HepG2 (cell line): Measurements from ENCODE around the gene TMEM63B.

Source experiments
- MAF1 ChIP-seq: sonication (generic); formaldehyde crosslinking; IDR thresholded peaks from 2 replicates; pipeline ENCODE4 v1.5.0; 2020; ENCODE audit warnings: missing genetic modification reagents, borderline replicate concordance
- MAFK ChIP-seq, 2 experiments: IDR thresholded peaks in 1 of 2; conservative IDR thresholded peaks in 1 of 2; 2 replicates each; pipeline ENCODE4 v1.6.1; 2011; ENCODE audit warnings: improper control_type of control experiment in 2 of 2, low read length in 2 of 2
- MEIS2 ChIP-seq: sonication (generic); formaldehyde crosslinking; IDR thresholded peaks from 2 replicates; pipeline ENCODE4 v1.9.0; 2021; ENCODE audit warnings: mild to moderate bottlenecking, missing genetic modification reagents
- PHF8 ChIP-seq: sonication (generic); formaldehyde crosslinking; IDR thresholded peaks from 2 replicates; pipeline ENCODE4 v1.5.0; 2020; ENCODE audit warnings: missing genetic modification reagents
- SKI ChIP-seq: fragments of 450-650 bp; IDR thresholded peaks from one replicate; pipeline ENCODE4 v1.6.1; 2018; ENCODE audit warnings: mild to moderate bottlenecking; ENCODE audit not compliant: partially characterized antibody
- ZNF24 ChIP-seq: fragments of 450-650 bp; IDR thresholded peaks from 2 replicates; pipeline ENCODE4 v1.6.1; 2017; ENCODE audit warnings: antibody characterized with exemption, mild to moderate bottlenecking
- TF ChIP-seq, protein P1 (sequence below): sonication (generic); formaldehyde crosslinking; IDR thresholded peaks from 2 replicates; pipeline ENCODE4 v1.5.0; 2020; ENCODE audit warnings: mild to moderate bottlenecking, missing genetic modification reagents, moderate library complexity
- TF ChIP-seq, protein P2 (sequence below): sonication (generic); formaldehyde crosslinking; IDR thresholded peaks from 2 replicates; pipeline ENCODE4 v1.4.0; 2020; ENCODE audit warnings: mild to moderate bottlenecking, missing genetic modification reagents

DNA sequence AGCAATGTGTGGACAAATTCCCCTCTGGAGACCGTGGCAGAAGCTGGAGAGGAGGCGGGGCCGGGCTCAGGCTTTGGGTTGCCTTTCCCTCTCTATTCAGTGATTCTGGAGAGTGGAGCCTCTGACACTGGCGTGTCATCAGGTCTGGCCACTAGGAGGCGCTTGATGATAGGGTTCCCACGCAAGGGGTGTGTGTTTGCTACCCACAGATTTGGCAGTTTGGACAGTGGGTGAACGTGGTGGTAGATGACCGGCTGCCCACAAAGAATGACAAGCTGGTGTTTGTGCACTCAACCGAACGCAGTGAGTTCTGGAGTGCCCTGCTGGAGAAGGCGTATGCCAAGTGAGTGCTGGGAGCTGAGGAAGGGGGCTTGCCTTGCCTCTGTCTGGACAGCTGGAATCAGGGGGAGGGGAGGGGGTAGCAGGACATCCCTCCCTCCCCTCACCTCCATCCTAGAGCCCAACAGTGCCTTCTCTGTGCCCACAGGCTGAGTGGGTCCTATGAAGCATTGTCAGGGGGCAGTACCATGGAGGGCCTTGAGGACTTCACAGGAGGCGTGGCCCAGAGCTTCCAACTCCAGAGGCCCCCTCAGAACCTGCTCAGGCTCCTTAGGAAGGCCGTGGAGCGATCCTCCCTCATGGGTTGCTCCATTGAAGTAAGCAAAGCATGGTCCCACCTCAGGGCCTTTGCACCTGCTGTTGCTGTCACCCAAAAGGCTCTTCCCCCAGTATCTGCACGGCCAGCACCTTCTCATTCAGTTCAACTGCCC, 45.6 kb downstream of the TMEM63B start:
- TF ChIP-seq, protein P1, sequence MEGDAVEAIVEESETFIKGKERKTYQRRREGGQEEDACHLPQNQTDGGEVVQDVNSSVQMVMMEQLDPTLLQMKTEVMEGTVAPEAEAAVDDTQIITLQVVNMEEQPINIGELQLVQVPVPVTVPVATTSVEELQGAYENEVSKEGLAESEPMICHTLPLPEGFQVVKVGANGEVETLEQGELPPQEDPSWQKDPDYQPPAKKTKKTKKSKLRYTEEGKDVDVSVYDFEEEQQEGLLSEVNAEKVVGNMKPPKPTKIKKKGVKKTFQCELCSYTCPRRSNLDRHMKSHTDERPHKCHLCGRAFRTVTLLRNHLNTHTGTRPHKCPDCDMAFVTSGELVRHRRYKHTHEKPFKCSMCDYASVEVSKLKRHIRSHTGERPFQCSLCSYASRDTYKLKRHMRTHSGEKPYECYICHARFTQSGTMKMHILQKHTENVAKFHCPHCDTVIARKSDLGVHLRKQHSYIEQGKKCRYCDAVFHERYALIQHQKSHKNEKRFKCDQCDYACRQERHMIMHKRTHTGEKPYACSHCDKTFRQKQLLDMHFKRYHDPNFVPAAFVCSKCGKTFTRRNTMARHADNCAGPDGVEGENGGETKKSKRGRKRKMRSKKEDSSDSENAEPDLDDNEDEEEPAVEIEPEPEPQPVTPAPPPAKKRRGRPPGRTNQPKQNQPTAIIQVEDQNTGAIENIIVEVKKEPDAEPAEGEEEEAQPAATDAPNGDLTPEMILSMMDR: peak; percentile 99
- TF ChIP-seq SKI (peak; percentile 45), MAFK (conservative IDR thresholded peaks at IDR 0.05 in 1 of 2, IDR thresholded peaks at IDR 0.05 in 1 of 2; ENCODE audit: low read length in 2 of 2) (no peak), MAF1 (CRISPR knock-in tag) (no peak), PHF8 (CRISPR knock-in tag) (no peak), MEIS2 (no peak; the same call in 1 of the 2 replicates), ZNF24 (no peak)
- TF ChIP-seq, protein P2, sequence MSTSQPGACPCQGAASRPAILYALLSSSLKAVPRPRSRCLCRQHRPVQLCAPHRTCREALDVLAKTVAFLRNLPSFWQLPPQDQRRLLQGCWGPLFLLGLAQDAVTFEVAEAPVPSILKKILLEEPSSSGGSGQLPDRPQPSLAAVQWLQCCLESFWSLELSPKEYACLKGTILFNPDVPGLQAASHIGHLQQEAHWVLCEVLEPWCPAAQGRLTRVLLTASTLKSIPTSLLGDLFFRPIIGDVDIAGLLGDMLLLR: no peak
